Esophagus muscularis mucosa (tissue), 4 donors: ENCODE data around the gene HNRNPH3. TPM values are rescaled to one million over a fixed set of nuclear protein-coding genes. Genes with fewer than 3 reads are reported as not detected.

Source experiments
- DNase-seq: peaks from one replicate; pipeline ENCODE4 v3.0.0-alpha.2; 2017; ENCODE audit errors: extremely low spot score
- H3K27ac ChIP-seq, 4 donors: fragments of 200-600 bp; sonication (generic); replicated peaks in 1 of 4; 1 replicate in 3 of 4; 2 replicates in 1 of 4; pipeline ENCODE4 v1.5.1; 2016 to 2019; ENCODE audit warnings: mild to moderate bottlenecking in 1 of 4
- H3K27me3 ChIP-seq, 4 donors: fragments of 200-600 bp; sonication (generic); one replicate each; pipeline versions ENCODE4 v1.5.1 to v1.6.0; 2016 to 2019
- H3K36me3 ChIP-seq, 4 donors: fragments of 200-600 bp; sonication (generic); one replicate each; pipeline ENCODE4 v1.5.1; 2016 to 2019
- H3K4me1 ChIP-seq, 4 donors: fragments of 200-600 bp; sonication (generic); one replicate each; pipeline ENCODE4 v1.5.1; 2016 to 2019
- H3K4me3 ChIP-seq, 4 donors: fragments of 200-600 bp; sonication (generic); 1 replicate in 2 of 4; 2 replicates in 2 of 4; pipeline ENCODE4 v1.5.1; 2016 to 2019; ENCODE audit warnings: mild to moderate bottlenecking in 4 of 4, moderate library complexity in 1 of 4
- H3K9me3 ChIP-seq, 4 donors: fragments of 200-600 bp; sonication (generic); 1 replicate in 3 of 4; 2 replicates in 1 of 4; pipeline ENCODE4 v1.5.1; 2016 to 2019
- EP300 ChIP-seq: sonication (generic); formaldehyde crosslinking; IDR thresholded peaks from one replicate; pipeline ENCODE4 v1.6.1; 2017; ENCODE audit warnings: antibody characterized with exemption
- POLR2A ChIP-seq: fragments of 450-650 bp; IDR thresholded peaks from one replicate; pipeline ENCODE4 v1.6.1; 2017; ENCODE audit warnings: antibody characterized with exemption, moderate library complexity, mild to moderate bottlenecking, low read depth
- POLR2AphosphoS5 ChIP-seq, 2 donors: sonication (generic); formaldehyde crosslinking; IDR thresholded peaks; one replicate each; pipeline ENCODE4 v1.6.1; 2017; ENCODE audit warnings: antibody characterized with exemption in 2 of 2
- WGBS: methylation state at CpG from one replicate; pipeline ENCODE4 v1.1.5; 2018; 5-methylcytosine and 5-hydroxymethylcytosine counted together
- intact Hi-C: fragments of 100-400 bp; cut with DNase I; formaldehyde crosslinking; loops from one replicate; pipeline ENCODE4 v1.15.1; 2023
- total RNA-seq, 4 donors: library from RNA; depleted of rRNA; stranded (reverse); fragments of >200 nt; gene quantifications; one replicate each; pipeline versions ENCODE4 v1.1.0 to v1.2.1, GENCODE V29; 2016
- TF ChIP-seq, protein P1 (sequence below), 3 experiments: fragments of 200-600 bp in 2 of 3; fragments of 450-650 bp in 1 of 3; sonication (generic) in 2 of 3; IDR thresholded peaks; one replicate each; pipeline ENCODE4 v1.5.1; 2017 to 2019; ENCODE audit warnings: antibody characterized with exemption in 3 of 3, mild to moderate bottlenecking in 2 of 3, moderate library complexity in 1 of 3

The HNRNPH3 gene, protein sequence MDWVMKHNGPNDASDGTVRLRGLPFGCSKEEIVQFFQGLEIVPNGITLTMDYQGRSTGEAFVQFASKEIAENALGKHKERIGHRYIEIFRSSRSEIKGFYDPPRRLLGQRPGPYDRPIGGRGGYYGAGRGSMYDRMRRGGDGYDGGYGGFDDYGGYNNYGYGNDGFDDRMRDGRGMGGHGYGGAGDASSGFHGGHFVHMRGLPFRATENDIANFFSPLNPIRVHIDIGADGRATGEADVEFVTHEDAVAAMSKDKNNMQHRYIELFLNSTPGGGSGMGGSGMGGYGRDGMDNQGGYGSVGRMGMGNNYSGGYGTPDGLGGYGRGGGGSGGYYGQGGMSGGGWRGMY
- total RNA-seq, result 10 to 100 TPM; 41.3 to 81.8 (median 61.7) TPM

DNA sequence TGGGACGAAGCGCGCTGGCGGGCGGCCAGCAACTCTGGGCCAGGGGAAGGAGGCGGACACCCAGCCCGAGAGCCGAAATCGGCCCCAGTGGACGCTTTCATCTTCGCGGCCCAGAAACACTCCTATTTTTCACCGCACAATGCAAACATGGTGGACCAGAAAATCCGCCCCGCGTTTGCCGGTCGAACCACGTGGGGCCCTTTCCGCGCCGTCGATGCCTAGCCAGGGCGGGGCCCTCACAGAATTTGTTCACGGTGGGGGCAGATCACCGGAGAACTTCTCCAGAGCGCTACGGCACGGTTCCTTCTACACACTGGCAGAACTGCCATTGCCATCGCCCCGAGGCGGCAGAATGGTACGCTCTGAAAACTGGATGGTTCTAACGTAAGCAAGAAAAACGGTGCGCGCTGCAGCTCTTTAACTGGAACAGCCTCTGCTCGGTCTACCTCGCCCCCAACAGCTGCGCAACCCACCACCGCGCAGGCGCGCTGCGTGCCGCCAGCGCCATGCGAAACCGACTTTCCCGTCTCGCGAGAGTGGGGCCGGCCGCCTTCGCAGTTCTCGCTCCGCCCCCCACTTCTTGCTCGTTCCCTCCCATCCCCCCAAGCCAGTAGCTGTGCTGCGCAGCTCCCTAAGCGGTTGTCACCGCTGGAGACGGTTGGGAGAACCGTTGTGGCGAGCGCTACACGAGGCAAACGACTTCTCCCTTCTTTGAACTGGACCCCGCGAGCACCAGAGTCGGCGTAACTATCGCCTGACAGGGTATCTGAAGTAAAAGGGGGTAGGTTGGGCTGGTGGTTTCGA lies at the start of gene HNRNPH3:
Gene HNRNPH3 (plus strand): TSS at position 610 of the 804 bp plus-strand sequence. CDS start 5,158 bp downstream, outside the sequence.
- Histone ChIP-seq H3K4me3 (peak within 1 kb of the TSS; percentile 92 to 98 (median 94)), H3K4me1 (peaks cover 37 to 62% (median 56%) of the 10 kb centered on the region in 4 donors), H3K27ac (peak within 1 kb of the TSS; percentile 98 to 100 (median 99)), H3K36me3 (no peaks in the 10 kb centered on the region), H3K27me3 (no peaks in the 10 kb centered on the region), H3K9me3 (no peaks in the 10 kb centered on the region)
- TF ChIP-seq, protein P1, sequence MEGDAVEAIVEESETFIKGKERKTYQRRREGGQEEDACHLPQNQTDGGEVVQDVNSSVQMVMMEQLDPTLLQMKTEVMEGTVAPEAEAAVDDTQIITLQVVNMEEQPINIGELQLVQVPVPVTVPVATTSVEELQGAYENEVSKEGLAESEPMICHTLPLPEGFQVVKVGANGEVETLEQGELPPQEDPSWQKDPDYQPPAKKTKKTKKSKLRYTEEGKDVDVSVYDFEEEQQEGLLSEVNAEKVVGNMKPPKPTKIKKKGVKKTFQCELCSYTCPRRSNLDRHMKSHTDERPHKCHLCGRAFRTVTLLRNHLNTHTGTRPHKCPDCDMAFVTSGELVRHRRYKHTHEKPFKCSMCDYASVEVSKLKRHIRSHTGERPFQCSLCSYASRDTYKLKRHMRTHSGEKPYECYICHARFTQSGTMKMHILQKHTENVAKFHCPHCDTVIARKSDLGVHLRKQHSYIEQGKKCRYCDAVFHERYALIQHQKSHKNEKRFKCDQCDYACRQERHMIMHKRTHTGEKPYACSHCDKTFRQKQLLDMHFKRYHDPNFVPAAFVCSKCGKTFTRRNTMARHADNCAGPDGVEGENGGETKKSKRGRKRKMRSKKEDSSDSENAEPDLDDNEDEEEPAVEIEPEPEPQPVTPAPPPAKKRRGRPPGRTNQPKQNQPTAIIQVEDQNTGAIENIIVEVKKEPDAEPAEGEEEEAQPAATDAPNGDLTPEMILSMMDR (IDR thresholded peaks at IDR 0.05), result no peak
- TF ChIP-seq POLR2AphosphoS5 (IDR thresholded peaks at IDR 0.05) (peak; percentile 100), POLR2A (peak; percentile 98)
- peak; percentile 98 for DNase-seq
- WGBS, result 0% methylated on average over 9 of the region's 73 CpGs
- intact Hi-C loops, result no loop called here

DNA sequence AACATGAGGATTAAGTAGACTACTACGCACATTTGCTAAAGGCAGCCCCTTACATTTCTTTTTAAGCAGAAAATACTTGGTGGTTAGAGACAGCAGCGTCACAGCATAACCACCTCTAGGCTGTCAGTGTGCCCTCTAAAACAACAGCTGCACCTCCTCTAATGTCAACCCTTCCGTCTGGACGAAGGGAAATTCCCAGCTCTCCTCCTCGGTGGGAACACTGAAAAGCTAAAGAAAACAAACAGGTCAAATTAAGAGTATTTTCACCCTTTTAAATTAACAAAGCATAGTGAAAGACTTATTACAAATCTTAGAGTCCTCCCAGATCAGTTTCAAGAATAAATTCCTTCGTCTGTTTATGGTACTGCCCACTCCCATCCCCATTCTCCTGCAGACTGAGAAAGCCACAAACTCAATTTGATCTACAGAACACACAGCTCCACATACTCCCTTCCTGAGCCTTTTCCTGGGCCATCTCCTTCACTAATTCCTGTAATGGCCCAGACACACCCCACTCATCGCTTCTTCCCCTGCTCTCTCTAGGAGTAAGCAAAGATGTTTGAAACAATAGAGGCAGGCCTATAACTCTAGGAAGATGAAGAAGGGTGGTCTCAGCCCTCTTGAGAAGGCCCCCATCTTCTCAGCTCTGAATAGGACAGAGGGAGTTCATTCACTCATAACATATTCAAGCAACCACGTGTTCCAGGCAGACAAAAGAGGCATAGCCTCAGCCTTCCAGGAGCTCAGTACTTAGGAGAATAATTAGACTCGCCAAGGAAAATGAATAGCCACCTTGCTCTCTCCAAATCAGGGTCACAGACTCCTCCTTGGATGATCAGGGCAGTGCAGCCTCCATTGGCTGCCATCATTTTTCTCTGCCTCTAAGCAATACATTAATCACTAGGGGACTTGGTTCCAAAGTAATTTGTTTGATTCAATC lies 47.5 kb upstream of the HNRNPH3 start:
- TF ChIP-seq EP300 (no peak), POLR2A (no peak), POLR2AphosphoS5 (IDR thresholded peaks at IDR 0.05) (no peak)
- TF ChIP-seq, protein P1 (IDR thresholded peaks at IDR 0.05), result no peak
- intact Hi-C loops, result no loop called here
- Histone ChIP-seq H3K4me1 (no peaks in the 10 kb centered on the region), H3K9me3 (no peaks in the 10 kb centered on the region), H3K27ac (no peak overlapping the region), H3K27me3 (no peaks in the 10 kb centered on the region), H3K36me3 (peaks cover 0 to 7% (median 0%) of the 10 kb centered on the region in 4 donors), H3K4me3 (no peak overlapping the region)
- no peak for DNase-seq
- WGBS, result 61% methylated on average over 9 of the region's 9 CpGs

DNA sequence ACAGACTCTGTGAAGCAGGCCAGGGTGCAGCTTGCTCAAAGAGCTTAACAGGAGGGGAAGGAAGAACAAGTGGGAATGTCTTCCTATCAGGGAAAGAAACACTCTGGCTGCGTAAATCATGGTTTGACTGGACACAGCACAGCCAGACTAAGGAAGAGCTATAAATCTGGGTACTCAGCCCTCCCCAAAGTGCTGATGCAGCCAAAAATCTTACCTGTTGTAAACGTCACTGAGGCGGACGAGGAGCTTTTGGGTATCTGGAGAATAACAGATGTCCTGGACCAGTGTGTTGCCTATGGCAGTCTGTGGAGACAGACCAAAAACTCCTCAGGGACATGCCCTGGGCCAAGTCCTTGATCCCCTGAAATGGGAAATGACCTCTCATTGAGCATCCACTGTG lies 43.1 kb upstream of the HNRNPH3 start:
- no peak for TF ChIP-seq POLR2AphosphoS5 (IDR thresholded peaks at IDR 0.05)
- TF ChIP-seq, protein P1 (IDR thresholded peaks at IDR 0.05), result no peak
- no peak for TF ChIP-seq POLR2A
- no peak for TF ChIP-seq EP300
- no peak for DNase-seq
- intact Hi-C loops, result no loop called here
- 97% methylated on average over 4 of the region's 4 CpGs for WGBS
- no peak overlapping the region for H3K4me3 ChIP-seq
- no peaks in the 10 kb centered on the region for H3K9me3 ChIP-seq
- no peak overlapping the region for H3K27ac ChIP-seq
- no peaks in the 10 kb centered on the region for H3K27me3 ChIP-seq
- no peaks in the 10 kb centered on the region for H3K4me1 ChIP-seq
- peaks cover 0 to 7% (median 0%) of the 10 kb centered on the region in 4 donors for H3K36me3 ChIP-seq

DNA sequence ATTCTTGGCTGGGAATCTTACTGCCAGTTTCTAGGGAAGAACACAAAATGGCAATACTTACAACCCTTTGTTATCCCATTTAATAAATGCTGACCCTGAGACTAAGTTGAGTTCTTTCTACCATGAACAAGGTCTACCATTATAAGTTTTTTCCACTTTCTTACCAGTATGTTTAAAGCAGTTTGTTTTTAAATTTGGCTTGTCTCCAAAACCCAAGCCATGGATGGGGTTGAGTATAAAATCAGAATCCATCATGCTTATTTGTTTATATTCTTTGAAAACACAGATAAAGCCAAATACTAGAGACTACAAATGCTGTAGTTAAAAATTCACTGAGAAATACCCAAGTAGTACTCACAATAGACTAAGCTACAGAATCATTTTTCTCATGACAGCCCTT lies 41.1 kb upstream of the HNRNPH3 start:
- no peak overlapping the region for H3K27ac ChIP-seq
- no peaks in the 10 kb centered on the region for H3K4me1 ChIP-seq
- TF ChIP-seq EP300 (no peak), POLR2A (no peak), POLR2AphosphoS5 (IDR thresholded peaks at IDR 0.05) (no peak)
- TF ChIP-seq, protein P1 (IDR thresholded peaks at IDR 0.05), result no peak
- no peaks in the 10 kb centered on the region for H3K27me3 ChIP-seq
- peaks cover 0 to 12% (median 0%) of the 10 kb centered on the region in 4 donors for H3K36me3 ChIP-seq
- H3K4me3 ChIP-seq, result no peak overlapping the region
- DNase-seq, result no peak
- H3K9me3 ChIP-seq, result no peaks in the 10 kb centered on the region
- intact Hi-C loops, result no loop called here
